HG03520 (cell line): ENCODE results near the gene TPCN2.

ENCODE experiments used
- ATAC-seq: cut with Tn5 transposase; IDR thresholded peaks from one replicate; pipeline ENCODE4 v1.9.1; 2021; ENCODE audit warnings: mild to moderate bottlenecking, moderate library complexity; ENCODE audit not compliant: unreplicated experiment

TPCN2 gene

GRCh38 chr11:69108030-69108429, 59.3 kb downstream of the TPCN2 start:
- no peak for ATAC-seq

- no peak for ATAC-seq
Measured at GRCh38 chr11:69108559-69108958, 59.8 kb downstream of the TPCN2 start.

GRCh38 chr11:69109101-69109500, 60.4 kb downstream of the TPCN2 start:
- no peak for ATAC-seq

- no peak for ATAC-seq
Measured at GRCh38 chr11:69110451-69110850, 61.7 kb downstream of the TPCN2 start.

- no peak for ATAC-seq
Measured at GRCh38 chr11:69111624-69112542, 63.2 kb downstream of the TPCN2 start.

GRCh38 chr11:69113226-69113625, 64.5 kb downstream of the TPCN2 start:
- no peak for ATAC-seq

- no peak for ATAC-seq
Measured at GRCh38 chr11:69113646-69114340, 65.1 kb downstream of the TPCN2 start.

- ATAC-seq = no peak
Measured at GRCh38 chr11:69114362-69114761, 65.6 kb downstream of the TPCN2 start.

GRCh38 chr11:69114811-69115523, 66.2 kb downstream of the TPCN2 start:
- ATAC-seq = no peak

- no peak for ATAC-seq
Measured at GRCh38 chr11:69115586-69116560, 67.1 kb downstream of the TPCN2 start.

GRCh38 chr11:69116671-69117070, 67.9 kb downstream of the TPCN2 start:
- no peak for ATAC-seq

- ATAC-seq = no peak
Measured at GRCh38 chr11:69119190-69119589, 70.5 kb downstream of the TPCN2 start.

- ATAC-seq = no peak
Measured at GRCh38 chr11:69120096-69120875, 71.6 kb downstream of the TPCN2 start.

- no peak for ATAC-seq
Measured at GRCh38 chr11:69121021-69121420, 72.3 kb downstream of the TPCN2 start.

- no peak for ATAC-seq
Measured at GRCh38 chr11:69121621-69122325, 73.0 kb downstream of the TPCN2 start.

- no peak for ATAC-seq
Measured at GRCh38 chr11:69122326-69122629, 73.5 kb downstream of the TPCN2 start.

GRCh38 chr11:69122630-69123431, 74.1 kb downstream of the TPCN2 start:
- ATAC-seq = no peak
